Peyer's patch (tissue), 4 donors: ENCODE data around the gene CENPVL1.

Source experiments
- POLR2A ChIP-seq, 2 donors: fragments of 450-650 bp; IDR thresholded peaks; one replicate each; pipeline ENCODE4 v1.5.1; 2017; ENCODE audit warnings: antibody characterized with exemption in 2 of 2, mild to moderate bottlenecking in 2 of 2, moderate library complexity in 2 of 2
- TF ChIP-seq, protein P1 (sequence below), 6 experiments: fragments of 450-650 bp in 4 of 6; fragments of 200-600 bp in 2 of 6; sonication (generic) in 1 of 6; IDR thresholded peaks; one replicate each; pipeline ENCODE4 v1.5.1; 2017 to 2019; ENCODE audit warnings: antibody characterized with exemption in 6 of 6, mild to moderate bottlenecking in 3 of 6, moderate library complexity in 1 of 6

DNA sequence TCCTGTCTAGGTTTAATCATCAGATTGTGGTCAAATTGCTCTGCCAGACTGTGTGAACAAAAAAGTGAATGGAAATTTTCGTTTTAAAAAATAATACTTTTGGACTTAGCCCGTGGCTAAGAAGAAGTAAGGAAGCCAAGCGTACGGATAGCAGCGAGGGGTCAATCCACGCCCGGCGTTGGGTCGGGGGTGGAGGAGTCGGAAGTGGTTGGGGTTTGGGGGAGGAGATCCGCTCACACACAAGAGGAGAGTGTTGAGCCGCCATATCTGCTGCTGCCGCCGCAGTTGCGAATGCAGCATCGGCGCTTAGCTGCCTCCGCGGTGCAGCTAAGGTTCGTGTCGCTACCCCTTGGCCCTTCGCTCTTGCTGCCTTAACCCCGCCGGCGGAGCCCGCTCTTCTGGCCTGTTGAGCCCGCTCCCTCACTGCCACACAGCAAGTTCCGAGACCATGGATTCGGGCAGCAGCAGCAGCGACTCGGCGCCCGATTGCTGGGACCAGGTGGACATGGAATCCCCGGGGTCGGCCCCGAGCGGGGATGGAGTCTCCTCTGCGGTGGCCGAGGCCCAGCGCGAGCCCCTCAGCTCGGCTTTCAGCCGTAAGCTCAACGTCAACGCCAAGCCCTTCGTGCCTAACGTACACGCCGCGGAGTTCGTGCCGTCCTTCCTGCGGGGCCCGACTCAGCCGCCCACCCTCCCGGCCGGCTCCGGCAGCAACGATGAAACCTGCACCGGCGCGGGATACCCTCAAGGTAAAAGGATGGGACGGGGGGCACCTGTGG is 33.1 kb downstream of the CENPVL1 start, which contains the start of gene GSPT2:
- TF ChIP-seq, protein P1, sequence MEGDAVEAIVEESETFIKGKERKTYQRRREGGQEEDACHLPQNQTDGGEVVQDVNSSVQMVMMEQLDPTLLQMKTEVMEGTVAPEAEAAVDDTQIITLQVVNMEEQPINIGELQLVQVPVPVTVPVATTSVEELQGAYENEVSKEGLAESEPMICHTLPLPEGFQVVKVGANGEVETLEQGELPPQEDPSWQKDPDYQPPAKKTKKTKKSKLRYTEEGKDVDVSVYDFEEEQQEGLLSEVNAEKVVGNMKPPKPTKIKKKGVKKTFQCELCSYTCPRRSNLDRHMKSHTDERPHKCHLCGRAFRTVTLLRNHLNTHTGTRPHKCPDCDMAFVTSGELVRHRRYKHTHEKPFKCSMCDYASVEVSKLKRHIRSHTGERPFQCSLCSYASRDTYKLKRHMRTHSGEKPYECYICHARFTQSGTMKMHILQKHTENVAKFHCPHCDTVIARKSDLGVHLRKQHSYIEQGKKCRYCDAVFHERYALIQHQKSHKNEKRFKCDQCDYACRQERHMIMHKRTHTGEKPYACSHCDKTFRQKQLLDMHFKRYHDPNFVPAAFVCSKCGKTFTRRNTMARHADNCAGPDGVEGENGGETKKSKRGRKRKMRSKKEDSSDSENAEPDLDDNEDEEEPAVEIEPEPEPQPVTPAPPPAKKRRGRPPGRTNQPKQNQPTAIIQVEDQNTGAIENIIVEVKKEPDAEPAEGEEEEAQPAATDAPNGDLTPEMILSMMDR (IDR thresholded peaks at IDR 0.05): no peak
- TF ChIP-seq POLR2A (IDR thresholded peaks at IDR 0.05): peak in 1 of 2 donors; percentile 25
